CD4-positive, alpha-beta T cell treated with Interferon gamma for 1 hour (primary cell): ENCODE measurements around the gene SGCD.
"Not testable (repeated sequence)": the region's sequence is repeated elsewhere in the genome, so short reads cannot be mapped to it uniquely, and the experiment has no call there.

ENCODE experiments used
- DNase-seq: peaks from one replicate; pipeline ENCODE4 v3.0.0-alpha.2; 2020

Gene SGCD

DNA sequence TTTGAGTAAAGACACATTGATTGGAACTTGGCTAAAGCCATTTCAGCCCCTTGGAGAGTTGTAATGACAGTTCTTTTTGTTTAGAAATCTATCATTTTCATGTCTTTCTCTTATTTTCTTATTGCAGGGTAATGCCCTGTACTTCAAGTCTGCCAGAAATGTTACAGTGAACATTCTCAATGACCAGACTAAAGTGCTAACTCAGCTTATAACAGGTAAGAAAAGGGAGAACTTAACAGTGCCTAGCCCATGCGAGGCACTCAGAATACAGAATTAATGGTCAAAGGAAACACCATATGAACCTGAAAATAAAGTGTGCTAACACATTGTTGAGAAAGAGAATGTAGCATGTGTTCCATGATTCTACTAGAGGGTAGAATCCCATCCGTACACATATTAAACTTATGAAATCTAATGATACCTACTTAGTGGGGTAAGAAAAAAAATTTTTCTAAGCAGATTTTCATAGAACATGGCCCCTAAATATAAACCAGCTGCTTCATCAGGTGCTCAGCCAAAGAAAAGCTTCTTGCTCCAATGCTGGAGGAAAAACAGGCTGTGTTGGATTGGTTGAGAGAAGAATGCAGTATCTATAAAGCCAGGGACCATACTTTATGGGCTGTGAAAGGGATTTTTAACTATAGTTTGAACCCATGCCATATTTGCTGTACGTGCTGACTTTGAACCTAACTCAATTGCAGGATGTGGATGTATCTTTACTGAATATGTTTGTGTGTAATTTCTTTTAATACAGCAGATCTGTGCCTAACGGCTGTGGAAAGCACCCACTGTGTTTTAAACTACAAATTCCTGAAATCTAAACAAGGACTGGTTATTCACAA lies 262.4 kb downstream of the SGCD start:
- DNase-seq, result no peak

- DNase-seq, result no peak
These were observed 262.9 kb downstream of the SGCD start for GRCh38 chr5:156589946-156590216.

DNA sequence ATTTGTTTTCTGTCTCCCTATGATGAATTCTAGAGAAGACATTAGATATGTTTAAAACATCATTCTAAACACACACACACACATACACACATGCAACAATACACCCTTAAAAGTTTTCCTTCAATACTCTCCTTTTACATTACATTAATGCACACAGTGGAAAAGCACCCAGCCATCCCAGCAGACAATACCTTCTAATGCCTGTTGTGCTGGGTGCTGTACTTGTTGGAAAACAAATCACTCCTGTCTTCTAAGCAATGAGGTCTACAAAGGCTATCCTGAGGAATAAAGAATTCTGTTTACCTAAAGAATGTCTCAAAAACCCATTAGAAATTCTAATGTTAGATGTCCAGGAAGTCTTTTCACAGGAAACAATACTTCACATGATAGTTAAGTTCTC lies 264.0 kb downstream of the SGCD start:
- no peak for DNase-seq

DNA sequence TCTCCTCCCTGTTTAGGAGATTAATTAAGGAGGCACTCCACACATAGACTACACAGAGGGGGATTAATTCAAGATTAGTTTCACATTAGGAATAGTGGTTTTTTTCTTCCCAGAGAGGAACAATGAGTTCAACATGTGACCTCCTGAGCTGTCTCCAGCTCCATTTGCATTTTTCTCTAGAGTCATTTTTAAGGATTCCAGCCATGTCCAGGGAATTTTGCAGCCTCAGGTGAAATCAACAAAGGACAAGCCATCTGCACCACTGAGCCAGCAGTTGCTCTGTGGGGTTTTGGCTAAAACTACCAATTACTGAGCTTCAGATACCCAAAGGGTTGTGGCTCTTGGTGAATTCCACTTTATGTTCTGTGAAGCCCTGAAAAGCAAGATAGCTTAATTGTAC lies 264.7 kb downstream of the SGCD start:
- DNase-seq, result no peak

- no peak for DNase-seq
These were observed 266.6 kb downstream of the SGCD start for GRCh38 chr5:156593546-156593945.

GRCh38 chr5:156594406-156594805 lies 267.4 kb downstream of the SGCD start:
- DNase-seq, result no peak

DNA sequence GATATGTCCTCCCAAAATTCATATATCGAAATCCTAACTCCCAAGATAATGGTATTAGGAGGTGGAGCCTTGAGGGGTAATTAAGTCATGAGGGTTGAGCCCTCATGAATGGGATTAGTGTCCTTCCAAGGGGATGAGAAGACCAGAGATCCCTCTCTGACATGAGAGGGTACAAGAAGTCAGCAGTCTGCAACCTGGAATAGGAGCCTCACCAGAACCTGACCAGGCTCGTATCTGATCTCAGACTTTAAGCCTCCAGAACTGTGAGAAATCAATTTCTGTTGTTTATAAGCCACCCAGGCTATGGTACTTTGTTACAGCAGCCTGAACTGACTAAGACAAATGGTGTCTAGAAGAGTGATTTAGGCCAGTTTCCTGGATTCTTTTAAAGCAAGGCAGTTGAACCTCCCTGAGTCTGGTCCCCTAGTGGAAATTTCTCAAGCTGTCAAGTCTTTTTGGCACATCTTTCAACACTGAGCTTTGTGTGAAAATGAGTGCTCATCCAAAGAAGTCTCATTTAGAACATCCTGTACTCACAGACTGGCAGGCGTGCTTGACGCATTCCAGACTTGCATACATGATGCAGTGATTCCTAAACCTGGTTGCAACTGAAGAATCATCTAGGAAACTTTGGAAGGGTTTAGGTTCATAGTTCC lies 268.3 kb downstream of the SGCD start:
- DNase-seq, result no peak

GRCh38 chr5:156597276-156597675 lies 270.3 kb downstream of the SGCD start:
- DNase-seq, result no peak

DNA sequence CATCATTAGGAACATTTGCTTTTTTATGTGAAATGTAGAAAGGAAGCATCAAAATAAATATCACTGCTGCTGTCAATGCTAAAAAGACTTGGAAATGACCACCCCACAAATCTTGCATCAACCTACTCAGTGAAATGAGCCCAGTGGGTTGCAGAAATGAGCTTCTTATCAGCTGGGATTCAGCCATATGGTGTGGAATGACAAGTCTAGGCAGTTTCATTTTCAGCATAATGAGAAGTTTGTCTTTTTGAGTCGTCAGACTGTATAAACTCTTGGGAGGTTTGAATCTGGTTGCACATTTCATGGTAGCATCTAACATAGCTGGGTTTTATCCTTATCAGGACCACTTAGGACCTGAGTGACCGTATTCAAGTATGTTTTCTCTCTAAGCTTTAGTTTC lies 272.0 kb downstream of the SGCD start:
- DNase-seq, result no peak

DNA sequence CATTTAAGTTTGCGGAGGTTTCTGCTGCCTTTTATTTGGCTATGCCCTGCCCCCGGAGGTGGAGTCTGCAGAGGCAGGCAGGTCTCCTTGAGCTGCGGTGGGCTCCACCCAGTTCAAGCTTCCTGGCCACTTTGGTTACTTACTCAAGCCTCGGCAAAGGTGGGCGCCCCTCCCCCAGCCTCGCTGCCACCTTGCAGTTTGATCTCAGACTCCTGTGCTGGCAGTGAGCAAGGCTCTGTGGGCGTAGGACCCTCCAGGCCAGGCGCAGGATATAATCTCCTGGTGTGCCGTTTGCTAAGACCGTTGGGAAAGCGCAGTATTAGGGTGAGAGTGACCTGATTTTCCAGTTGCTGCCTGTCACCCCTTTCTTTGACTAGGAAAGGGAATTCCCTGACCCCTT lies 283.6 kb downstream of the SGCD start:
- not testable (repeated sequence) for DNase-seq

GRCh38 chr5:156615901-156616300 lies 288.9 kb downstream of the SGCD start:
- no peak for DNase-seq

DNA sequence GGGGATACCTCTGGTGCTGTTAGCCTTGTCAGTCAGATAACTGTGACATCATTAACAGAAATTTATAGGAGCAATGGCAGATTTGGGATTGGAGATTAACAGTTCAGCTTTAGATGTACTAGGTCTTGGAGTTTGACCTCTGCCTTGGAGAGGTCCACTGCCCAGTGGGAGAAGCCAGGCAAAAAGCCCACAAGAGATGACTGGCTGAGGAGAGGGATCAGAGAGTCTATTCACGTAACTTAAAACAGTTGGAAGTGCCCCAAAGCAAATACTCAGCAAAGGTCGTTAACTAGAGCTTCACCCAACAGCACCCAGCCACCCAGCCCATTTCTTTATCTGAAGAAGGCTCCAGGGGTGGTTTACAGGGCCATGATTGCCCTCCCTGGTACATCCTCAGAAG lies 290.5 kb downstream of the SGCD start:
- DNase-seq, result no peak

GRCh38 chr5:156618601-156619000 lies 291.6 kb downstream of the SGCD start:
- no peak for DNase-seq

DNA sequence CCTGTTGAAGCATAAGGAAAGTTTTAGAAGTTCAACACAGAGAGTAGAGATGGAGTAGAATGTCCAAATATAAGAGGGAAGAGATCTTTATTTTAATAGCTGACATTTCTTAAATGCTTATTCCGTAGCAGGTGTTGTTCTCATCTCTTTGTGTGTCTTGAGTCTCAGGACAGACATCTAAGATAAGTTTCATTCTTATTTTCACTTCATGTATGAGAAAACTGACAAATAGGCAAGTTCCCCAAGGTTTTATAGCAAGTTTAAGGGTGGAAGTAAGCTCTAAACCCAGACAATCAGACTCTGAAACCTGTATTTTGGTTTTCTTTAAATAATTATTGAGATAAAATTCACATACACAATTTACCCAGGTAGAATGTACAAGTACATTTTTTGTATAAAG lies 294.8 kb downstream of the SGCD start:
- no peak for DNase-seq

- DNase-seq, result no peak
These were observed 296.5 kb downstream of the SGCD start for GRCh38 chr5:156623381-156624040.

- no peak for DNase-seq
These were observed 297.7 kb downstream of the SGCD start for GRCh38 chr5:156624686-156625085.

- no peak for DNase-seq
These were observed 301.5 kb downstream of the SGCD start for GRCh38 chr5:156628421-156628820.

DNA sequence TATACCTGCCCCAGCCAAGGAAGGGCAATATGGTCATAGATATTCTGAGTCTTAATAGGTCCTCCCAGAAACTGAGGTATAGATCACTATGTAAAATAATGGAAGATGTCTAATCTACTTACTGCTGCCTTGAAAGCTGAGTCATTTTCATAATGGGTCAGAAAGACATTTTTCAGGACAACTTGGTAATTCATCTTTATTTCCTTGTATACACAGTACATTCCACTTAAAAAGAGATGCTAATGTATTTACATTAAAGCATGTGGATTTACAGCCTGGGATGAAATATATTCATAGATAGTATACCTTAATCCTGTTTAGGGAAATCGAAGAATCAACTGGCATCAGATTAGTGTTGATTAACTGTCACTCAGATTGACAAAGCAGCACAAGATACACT lies 304.0 kb downstream of the SGCD start:
- no peak for DNase-seq

GRCh38 chr5:156634301-156634700 lies 307.3 kb downstream of the SGCD start:
- DNase-seq, result no peak

DNA sequence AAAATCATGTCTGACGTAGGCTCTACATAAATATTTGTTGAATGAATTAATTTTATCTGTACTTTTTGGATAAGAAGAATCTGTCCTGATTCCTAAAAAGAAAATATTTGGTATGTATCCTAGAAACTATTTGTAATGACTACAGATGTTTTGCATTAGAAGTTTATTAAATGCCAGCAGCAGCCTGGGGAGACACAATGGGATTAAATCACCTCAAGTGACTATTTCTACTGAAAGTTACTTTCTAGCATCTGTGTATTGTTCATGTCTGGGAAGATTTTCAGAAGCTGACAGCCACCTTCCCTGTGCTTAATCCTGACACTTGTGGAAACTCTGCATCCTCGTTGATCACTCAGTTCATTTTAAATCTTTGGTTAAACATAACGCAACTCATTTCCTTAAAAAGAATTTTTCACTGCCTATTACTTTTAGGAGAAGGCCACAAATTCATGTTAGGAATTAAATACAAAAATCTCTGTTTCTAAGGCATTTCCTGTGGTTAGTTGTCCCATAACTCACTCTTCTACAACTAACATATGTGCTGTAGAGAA lies 313.8 kb downstream of the SGCD start:
- DNase-seq, result no peak

DNA sequence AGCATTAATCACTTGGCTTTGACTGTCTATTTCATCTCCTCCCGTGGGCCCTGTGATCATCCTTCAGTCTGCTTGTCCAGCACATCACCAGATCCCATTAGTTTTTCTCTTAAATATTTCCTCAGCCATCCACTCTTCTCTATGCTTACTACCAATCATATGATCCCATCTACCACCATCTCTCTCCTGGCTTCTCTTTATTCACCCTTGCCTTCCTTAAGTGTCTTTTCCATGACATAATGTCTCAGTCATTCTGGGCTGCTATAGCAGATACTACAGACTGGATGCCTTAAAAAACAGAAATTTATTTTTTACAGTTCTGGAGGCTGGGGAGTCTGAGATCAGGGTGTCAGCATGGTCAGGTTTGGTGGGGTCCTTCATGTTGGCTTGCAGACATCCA lies 314.7 kb downstream of the SGCD start:
- DNase-seq, result no peak

DNA sequence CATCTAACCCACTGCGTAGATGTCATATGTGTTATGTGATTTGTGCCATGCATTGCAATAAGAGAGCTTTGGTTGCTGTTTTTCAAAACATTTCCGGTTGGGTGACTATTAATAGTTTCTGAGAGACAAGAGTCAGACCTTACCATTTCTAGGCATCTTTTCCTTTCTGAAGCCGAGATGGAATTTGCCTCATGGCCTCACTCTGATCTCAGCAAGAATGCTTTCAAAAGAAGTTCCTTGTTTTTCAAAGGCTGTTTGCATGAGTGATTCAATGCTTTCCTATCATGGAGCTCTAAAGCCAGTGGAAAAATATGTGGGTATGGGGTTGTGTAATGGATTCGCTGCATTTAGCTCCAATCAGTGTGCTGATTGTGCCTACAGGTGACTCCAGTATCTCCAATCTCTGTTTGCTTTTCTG lies 320.1 kb downstream of the SGCD start:
- DNase-seq, result no peak

DNA sequence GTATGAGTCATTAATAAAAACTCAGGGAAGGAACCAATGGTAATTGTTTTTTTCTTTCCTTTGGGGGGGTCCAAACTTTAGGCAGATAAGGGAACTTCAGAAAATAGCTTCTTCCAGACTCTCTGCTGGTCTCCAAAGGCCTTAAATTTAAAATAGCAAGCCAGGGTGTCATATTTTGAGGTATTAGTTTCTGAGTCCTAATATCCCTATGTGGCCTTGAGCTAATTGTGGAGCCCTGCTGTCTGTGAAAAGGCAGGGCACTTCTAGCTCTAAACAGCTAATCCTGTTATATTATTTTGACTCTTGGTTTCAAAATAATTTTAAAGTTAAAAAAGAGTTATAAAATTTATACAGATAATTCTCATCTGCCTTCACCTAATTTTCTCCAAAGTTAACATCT lies 327.5 kb downstream of the SGCD start:
- no peak for DNase-seq

GRCh38 chr5:156655732-156656131 lies 328.8 kb downstream of the SGCD start:
- no peak for DNase-seq
